K562 (cell line): ENCODE data around the gene IRF2BP2. TPM values are rescaled to one million over a fixed set of nuclear protein-coding genes. Genes with fewer than 3 reads are reported as not detected.

Experiments used
- CBFA2T2 ChIP-seq: fragments of 450-650 bp; conservative IDR thresholded peaks from 2 replicates; pipeline ENCODE4 v1.6.1; 2017; ENCODE audit warnings: mild to moderate bottlenecking
- CBX5 ChIP-seq: IDR thresholded peaks from 2 replicates; pipeline ENCODE4 v1.6.1; 2014; ENCODE audit warnings: low read depth, borderline replicate concordance
- GTF3C2 ChIP-seq: IDR thresholded peaks from 3 replicates; pipeline ENCODE4 v1.6.1; 2011; ENCODE audit warnings: borderline replicate concordance, mild to moderate bottlenecking, moderate library complexity; ENCODE audit not compliant: insufficient read length; ENCODE audit errors: extremely low read depth
- MYBL2 ChIP-seq, 2 experiments: fragments of 450-650 bp in 1 of 2; sonication (generic) in 1 of 2; formaldehyde crosslinking in 1 of 2; IDR thresholded peaks; 2 replicates each; pipeline versions ENCODE4 v1.6.1 to v1.8.1; 2017 to 2022; ENCODE audit warnings: borderline replicate concordance in 1 of 2, inconsistent platforms in 1 of 2, low read depth in 1 of 2, mild to moderate bottlenecking in 1 of 2, missing genetic modification reagents in 1 of 2, moderate library complexity in 1 of 2
- SRSF1 ChIP-seq: fragments of 200-400 bp; formaldehyde crosslinking; IDR thresholded peaks from 2 replicates; pipeline ENCODE4 v1.6.1; 2017; ENCODE audit warnings: mild to moderate bottlenecking, low read depth, low read length, moderate library complexity
- ZNF121 ChIP-seq: sonication (generic); formaldehyde crosslinking; conservative IDR thresholded peaks from 2 replicates; pipeline ENCODE4 v1.8.0; 2022; ENCODE audit warnings: missing genetic modification reagents
- ZNF263 ChIP-seq: sonication (generic); formaldehyde crosslinking; IDR thresholded peaks from 2 replicates; pipeline ENCODE4 v1.8.0; 2022; ENCODE audit warnings: mild to moderate bottlenecking, missing genetic modification reagents, borderline replicate concordance
- polyA plus RNA-seq, 8 experiments: library from polyadenylated mRNA; depleted of rRNA in 4 of 8; stranded (reverse) in 5 of 8; unstranded in 3 of 8; fragments of >200 nt; fragmentation: Nextera tagmentation in 2 of 8; fragmentation: Illumina TruSeq in 1 of 8; extraction: Ambion mirVana in 2 of 8; extraction: Trizol in 1 of 8; gene quantifications; 2 replicates each; pipeline versions ENCODE4 v1.2.1 to v1.2.3, GENCODE V29; 2011 to 2014; ENCODE audit warnings: inconsistent platforms in 1 of 8, missing spikeins in 1 of 8
- total RNA-seq, 7 experiments: library from RNA; depleted of rRNA in 6 of 7; stranded (reverse); fragments of >200 nt in 6 of 7; fragmentation: Illumina TruSeq in 2 of 7; extraction: Trizol in 2 of 7; gene quantifications; 2 replicates each; pipeline versions ENCODE4 v1.2.1 to v1.2.3, GENCODE V29; 2011 to 2021; ENCODE audit warnings: low replicate concordance in 1 of 7
- TF ChIP-seq, protein P1 (sequence below): sonication (generic); formaldehyde crosslinking; IDR thresholded peaks from 2 replicates; pipeline ENCODE4 v1.8.1; 2023; ENCODE audit warnings: mild to moderate bottlenecking, missing genetic modification reagents
- TF ChIP-seq, protein P2 (sequence below), 2 experiments: fragments of 450-650 bp; formaldehyde crosslinking in 1 of 2; IDR thresholded peaks; 2 replicates each; pipeline versions ENCODE4 v1.4.0 to v1.6.1; 2014 to 2020; ENCODE audit warnings: mild to moderate bottlenecking in 2 of 2, borderline replicate concordance in 1 of 2, low read depth in 1 of 2

IRF2BP2 gene
- total and polyA plus RNA-seq, 9 of the 15 experiments (the other 6 are each of a cell fraction or from before 2014, with no cell fraction given) = 7.7 to 68.6 (median 22.1) TPM

DNA sequence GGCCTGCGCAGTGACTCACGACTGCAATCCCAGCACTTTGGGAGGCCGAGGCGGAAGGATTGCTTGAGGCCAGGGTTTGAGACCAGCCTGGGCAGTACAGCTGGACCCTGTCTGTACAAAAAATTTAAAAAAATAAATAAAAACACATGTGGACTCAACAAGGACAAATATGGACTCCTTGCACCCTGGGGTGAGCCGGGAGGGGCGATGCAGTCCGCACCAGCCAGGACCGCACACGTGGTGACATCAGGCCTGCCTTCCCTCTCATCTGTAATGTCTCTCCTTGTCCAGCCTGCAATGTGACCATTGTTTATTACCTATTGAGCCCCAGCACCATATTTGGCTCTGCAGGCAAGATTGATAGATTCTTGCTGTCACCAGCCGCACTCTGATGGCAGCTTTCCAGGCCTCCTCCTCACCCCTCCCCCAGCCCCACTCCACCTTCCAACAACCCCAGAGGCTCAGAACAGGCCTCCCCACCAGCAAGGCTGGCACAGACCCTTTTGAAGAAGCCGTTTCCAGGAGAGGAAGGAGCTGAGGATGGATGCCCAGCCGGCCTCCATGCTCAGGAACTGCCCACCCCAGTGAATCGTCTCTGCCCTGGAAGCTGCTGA lies 55.2 kb downstream of the IRF2BP2 start (continued):
- TF ChIP-seq GTF3C2 (no peak), CBX5 (no peak), CBFA2T2 (peak; percentile 35; the same call in 1 of the 2 replicates), ZNF263 (CRISPR knock-in tag) (0 out of 2 replicates have a peak, but pooled peaks have one; percentile 19), ZNF121 (CRISPR knock-in tag) (0 out of 2 replicates have a peak, but pooled peaks have one; percentile 26), SRSF1 (no peak), MYBL2 (IDR thresholded peaks at IDR 0.05; ENCODE audit: low read depth) (no peak), MYBL2 (CRISPR knock-in tag; IDR thresholded peaks at IDR 0.05; ENCODE audit: borderline replicate concordance) (no peak)
- TF ChIP-seq, protein P1, sequence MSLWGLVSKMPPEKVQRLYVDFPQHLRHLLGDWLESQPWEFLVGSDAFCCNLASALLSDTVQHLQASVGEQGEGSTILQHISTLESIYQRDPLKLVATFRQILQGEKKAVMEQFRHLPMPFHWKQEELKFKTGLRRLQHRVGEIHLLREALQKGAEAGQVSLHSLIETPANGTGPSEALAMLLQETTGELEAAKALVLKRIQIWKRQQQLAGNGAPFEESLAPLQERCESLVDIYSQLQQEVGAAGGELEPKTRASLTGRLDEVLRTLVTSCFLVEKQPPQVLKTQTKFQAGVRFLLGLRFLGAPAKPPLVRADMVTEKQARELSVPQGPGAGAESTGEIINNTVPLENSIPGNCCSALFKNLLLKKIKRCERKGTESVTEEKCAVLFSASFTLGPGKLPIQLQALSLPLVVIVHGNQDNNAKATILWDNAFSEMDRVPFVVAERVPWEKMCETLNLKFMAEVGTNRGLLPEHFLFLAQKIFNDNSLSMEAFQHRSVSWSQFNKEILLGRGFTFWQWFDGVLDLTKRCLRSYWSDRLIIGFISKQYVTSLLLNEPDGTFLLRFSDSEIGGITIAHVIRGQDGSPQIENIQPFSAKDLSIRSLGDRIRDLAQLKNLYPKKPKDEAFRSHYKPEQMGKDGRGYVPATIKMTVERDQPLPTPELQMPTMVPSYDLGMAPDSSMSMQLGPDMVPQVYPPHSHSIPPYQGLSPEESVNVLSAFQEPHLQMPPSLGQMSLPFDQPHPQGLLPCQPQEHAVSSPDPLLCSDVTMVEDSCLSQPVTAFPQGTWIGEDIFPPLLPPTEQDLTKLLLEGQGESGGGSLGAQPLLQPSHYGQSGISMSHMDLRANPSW (CRISPR knock-in tag) = no peak
- TF ChIP-seq, protein P2, sequence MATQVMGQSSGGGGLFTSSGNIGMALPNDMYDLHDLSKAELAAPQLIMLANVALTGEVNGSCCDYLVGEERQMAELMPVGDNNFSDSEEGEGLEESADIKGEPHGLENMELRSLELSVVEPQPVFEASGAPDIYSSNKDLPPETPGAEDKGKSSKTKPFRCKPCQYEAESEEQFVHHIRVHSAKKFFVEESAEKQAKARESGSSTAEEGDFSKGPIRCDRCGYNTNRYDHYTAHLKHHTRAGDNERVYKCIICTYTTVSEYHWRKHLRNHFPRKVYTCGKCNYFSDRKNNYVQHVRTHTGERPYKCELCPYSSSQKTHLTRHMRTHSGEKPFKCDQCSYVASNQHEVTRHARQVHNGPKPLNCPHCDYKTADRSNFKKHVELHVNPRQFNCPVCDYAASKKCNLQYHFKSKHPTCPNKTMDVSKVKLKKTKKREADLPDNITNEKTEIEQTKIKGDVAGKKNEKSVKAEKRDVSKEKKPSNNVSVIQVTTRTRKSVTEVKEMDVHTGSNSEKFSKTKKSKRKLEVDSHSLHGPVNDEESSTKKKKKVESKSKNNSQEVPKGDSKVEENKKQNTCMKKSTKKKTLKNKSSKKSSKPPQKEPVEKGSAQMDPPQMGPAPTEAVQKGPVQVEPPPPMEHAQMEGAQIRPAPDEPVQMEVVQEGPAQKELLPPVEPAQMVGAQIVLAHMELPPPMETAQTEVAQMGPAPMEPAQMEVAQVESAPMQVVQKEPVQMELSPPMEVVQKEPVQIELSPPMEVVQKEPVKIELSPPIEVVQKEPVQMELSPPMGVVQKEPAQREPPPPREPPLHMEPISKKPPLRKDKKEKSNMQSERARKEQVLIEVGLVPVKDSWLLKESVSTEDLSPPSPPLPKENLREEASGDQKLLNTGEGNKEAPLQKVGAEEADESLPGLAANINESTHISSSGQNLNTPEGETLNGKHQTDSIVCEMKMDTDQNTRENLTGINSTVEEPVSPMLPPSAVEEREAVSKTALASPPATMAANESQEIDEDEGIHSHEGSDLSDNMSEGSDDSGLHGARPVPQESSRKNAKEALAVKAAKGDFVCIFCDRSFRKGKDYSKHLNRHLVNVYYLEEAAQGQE (IDR thresholded peaks at IDR 0.05; ENCODE audit: borderline replicate concordance) = peak; percentile 94
- TF ChIP-seq, protein P2 (CRISPR knock-in tag; IDR thresholded peaks at IDR 0.05; ENCODE audit: low read depth) = no peak
